Neural progenitor cell (in vitro differentiated cells): ENCODE results near the gene IRX4. TPM values are rescaled to one million over a fixed set of nuclear protein-coding genes. Genes with fewer than 3 reads are reported as not detected.

ENCODE experiments used
- DNase-seq: peaks from one replicate; pipeline ENCODE4 v3.0.0-alpha.2; 2016; ENCODE audit warnings: low spot score
- H2AFZ ChIP-seq: fragments of 200-600 bp; sonication (generic); replicated peaks from 2 replicates; pipeline ENCODE4 v1.6.1; 2016; ENCODE audit warnings: antibody characterized with exemption
- H3F3A ChIP-seq: fragments of 200-600 bp; sonication (generic); 2 replicates; pipeline ENCODE4 v1.6.1; 2016; ENCODE audit warnings: antibody characterized with exemption, low read depth
- H3K27ac ChIP-seq: fragments of 200-600 bp; sonication (generic); 2 replicates; pipeline ENCODE4 v1.5.1; 2016; ENCODE audit warnings: mild to moderate bottlenecking
- H3K27me3 ChIP-seq: fragments of 200-600 bp; sonication (generic); 2 replicates; pipeline ENCODE4 v1.6.1; 2016; ENCODE audit warnings: mild to moderate bottlenecking, moderate library complexity
- H3K36me3 ChIP-seq: fragments of 200-600 bp; sonication (generic); 2 replicates; pipeline ENCODE4 v1.5.1; 2016
- H3K4me1 ChIP-seq: fragments of 200-600 bp; sonication (generic); 2 replicates; pipeline ENCODE4 v1.6.1; 2016; ENCODE audit warnings: mixed run types
- H3K4me2 ChIP-seq: fragments of 200-600 bp; sonication (generic); 2 replicates; pipeline ENCODE4 v1.6.1; 2016
- H3K4me3 ChIP-seq: fragments of 200-600 bp; sonication (generic); 2 replicates; pipeline ENCODE4 v1.5.1; 2016
- H3K79me2 ChIP-seq: fragments of 200-600 bp; sonication (generic); 2 replicates; pipeline ENCODE4 v1.6.1; 2016; ENCODE audit warnings: low read depth
- H3K9ac ChIP-seq: fragments of 200-600 bp; sonication (generic); 2 replicates; pipeline ENCODE4 v1.6.1; 2016
- H3K9me3 ChIP-seq: fragments of 200-600 bp; sonication (generic); 2 replicates; pipeline ENCODE4 v1.5.1; 2016; ENCODE audit warnings: low read depth
- H4K20me1 ChIP-seq: fragments of 200-600 bp; sonication (generic); 2 replicates; pipeline ENCODE4 v1.6.1; 2016; ENCODE audit warnings: low read depth
- H3K27ac Mint-ChIP-seq: 3 replicates; pipeline ENCODE4 v1.8.0; 2021; ENCODE audit warnings: mixed read lengths
- H3K27me3 Mint-ChIP-seq: 2 replicates; pipeline ENCODE4 v1.8.0; 2022; ENCODE audit warnings: low read depth, mild to moderate bottlenecking, inconsistent platforms, moderate library complexity, mixed read lengths; ENCODE audit not compliant: insufficient read depth
- H3K36me3 Mint-ChIP-seq: 3 replicates; pipeline ENCODE4 v1.8.0; 2021; ENCODE audit warnings: mixed read lengths
- H3K4me1 Mint-ChIP-seq: 3 replicates; pipeline ENCODE4 v1.8.0; 2021; ENCODE audit warnings: mixed read lengths
- H3K4me3 Mint-ChIP-seq: 3 replicates; pipeline ENCODE4 v1.8.0; 2021; ENCODE audit warnings: mild to moderate bottlenecking, moderate library complexity, mixed read lengths
- H3K9me3 Mint-ChIP-seq: 3 replicates; pipeline ENCODE4 v1.8.0; 2020; ENCODE audit warnings: mixed read lengths
- CTCF ChIP-seq: fragments of 200-600 bp; sonication (generic); IDR thresholded peaks from 2 replicates; pipeline ENCODE4 v1.5.1; 2017; ENCODE audit warnings: antibody characterized with exemption, mild to moderate bottlenecking
- EZH2 ChIP-seq: fragments of 200-600 bp; sonication (generic); IDR thresholded peaks from 2 replicates; pipeline ENCODE4 v1.6.1; 2017; ENCODE audit warnings: antibody characterized with exemption, mild to moderate bottlenecking, moderate library complexity
- EZH2phosphoT487 ChIP-seq: fragments of 200-600 bp; sonication (generic); IDR thresholded peaks from 2 replicates; pipeline ENCODE4 v1.6.1; 2017; ENCODE audit warnings: antibody characterized with exemption
- total RNA-seq: library from RNA; depleted of rRNA; stranded (reverse); fragments of >200 nt; gene quantifications from 2 replicates; pipeline ENCODE4 v1.2.3, GENCODE V29; 2015; ENCODE audit warnings: low replicate concordance

Gene IRX4
- total RNA-seq, 1 donor from 2014 or later: not detected

GRCh38 chr5:1926071-1926440 is 43.3 kb upstream of the IRX4 start:
- Histone ChIP-seq H3K9ac (no peak overlapping the region), H3K27ac (no peak overlapping the region), H3K4me2 (no peak overlapping the region), H3K36me3 (no peaks in the 10 kb centered on the region), H3K27me3 (peaks cover 37% of the 10 kb centered on the region), H3K4me3 (no peak overlapping the region), H2AFZ (no peak overlapping the region), H3K4me1 (no peaks in the 10 kb centered on the region), H4K20me1 (no peaks in the 10 kb centered on the region), H3F3A (peaks cover 23% of the 10 kb centered on the region), H3K9me3 (no peaks in the 10 kb centered on the region), H3K79me2 (no peaks in the 10 kb centered on the region)
- DNase-seq: no peak
- Mint-ChIP-seq H3K4me1 (peaks cover 4% of the 10 kb centered on the region), H3K36me3 (no peaks in the 10 kb centered on the region), H3K9me3 (no peaks in the 10 kb centered on the region), H3K27ac (no peak overlapping the region), H3K4me3 (no peak overlapping the region), H3K27me3 (peaks cover 6% of the 10 kb centered on the region)
- TF ChIP-seq EZH2phosphoT487: no peak
- no peak for TF ChIP-seq EZH2
- no peak for TF ChIP-seq CTCF

GRCh38 chr5:1925111-1926070 is 42.7 kb upstream of the IRX4 start:
- peaks cover 23% of the 10 kb centered on the region for H3F3A ChIP-seq
- no peak overlapping the region for H3K27ac Mint-ChIP-seq
- H3K27me3 Mint-ChIP-seq: peaks cover 4% of the 10 kb centered on the region
- H3K4me2 ChIP-seq: no peak overlapping the region
- H3K4me3 ChIP-seq: no peak overlapping the region
- no peaks in the 10 kb centered on the region for H3K4me1 ChIP-seq
- no peak overlapping the region for H2AFZ ChIP-seq
- H3K9me3 Mint-ChIP-seq: no peaks in the 10 kb centered on the region
- no peaks in the 10 kb centered on the region for H3K79me2 ChIP-seq
- H3K4me1 Mint-ChIP-seq: peaks cover 4% of the 10 kb centered on the region
- no peak overlapping the region for H3K4me3 Mint-ChIP-seq
- no peak for DNase-seq
- H3K36me3 Mint-ChIP-seq: no peaks in the 10 kb centered on the region
- no peaks in the 10 kb centered on the region for H4K20me1 ChIP-seq
- H3K9ac ChIP-seq: no peak overlapping the region
- no peak for TF ChIP-seq EZH2phosphoT487
- H3K9me3 ChIP-seq: no peaks in the 10 kb centered on the region
- H3K27ac ChIP-seq: no peak overlapping the region
- peaks cover 30% of the 10 kb centered on the region for H3K27me3 ChIP-seq
- H3K36me3 ChIP-seq: no peaks in the 10 kb centered on the region

- Histone ChIP-seq H3K4me3 (no peak overlapping the region), H3K4me2 (no peak overlapping the region), H3K36me3 (no peaks in the 10 kb centered on the region), H4K20me1 (no peaks in the 10 kb centered on the region), H3K27me3 (peaks cover 20% of the 10 kb centered on the region), H3F3A (peaks cover 10% of the 10 kb centered on the region), H3K27ac (no peak overlapping the region), H3K9ac (no peak overlapping the region), H3K79me2 (no peaks in the 10 kb centered on the region), H3K9me3 (no peaks in the 10 kb centered on the region), H2AFZ (no peak overlapping the region), H3K4me1 (no peaks in the 10 kb centered on the region)
- Mint-ChIP-seq H3K9me3 (no peaks in the 10 kb centered on the region), H3K4me1 (peaks cover 4% of the 10 kb centered on the region), H3K36me3 (no peaks in the 10 kb centered on the region), H3K27ac (peak overlapping the region; percentile 64), H3K27me3 (peaks cover 4% of the 10 kb centered on the region), H3K4me3 (no peak overlapping the region)
- TF ChIP-seq EZH2phosphoT487 (no peak), EZH2 (no peak), CTCF (no peak)
- no peak for DNase-seq
Measured at GRCh38 chr5:1923766-1924165, 41.0 kb upstream of the IRX4 start.

- Histone ChIP-seq H3K9me3 (no peaks in the 10 kb centered on the region), H3K9ac (no peak overlapping the region), H3K27ac (no peak overlapping the region), H4K20me1 (no peaks in the 10 kb centered on the region), H3F3A (peaks cover 5% of the 10 kb centered on the region), H3K4me2 (no peak overlapping the region), H3K36me3 (no peaks in the 10 kb centered on the region), H3K27me3 (peaks cover 16% of the 10 kb centered on the region), H2AFZ (no peak overlapping the region), H3K4me3 (no peak overlapping the region), H3K79me2 (no peaks in the 10 kb centered on the region), H3K4me1 (no peaks in the 10 kb centered on the region)
- TF ChIP-seq EZH2phosphoT487 (no peak), CTCF (no peak), EZH2 (no peak)
- DNase-seq: no peak
- peaks cover 4% of the 10 kb centered on the region for H3K27me3 Mint-ChIP-seq
- peaks cover 4% of the 10 kb centered on the region for H3K4me1 Mint-ChIP-seq
- H3K9me3 Mint-ChIP-seq: no peaks in the 10 kb centered on the region
- H3K27ac Mint-ChIP-seq: no peak overlapping the region
- H3K36me3 Mint-ChIP-seq: no peaks in the 10 kb centered on the region
- no peak overlapping the region for H3K4me3 Mint-ChIP-seq
Measured at GRCh38 chr5:1923341-1923740, 40.6 kb upstream of the IRX4 start.
